Right lobe of liver (tissue), 4 donors: Measurements from ENCODE around the gene CHST8.

ENCODE experiments used
- CTCF ChIP-seq, 4 donors: fragments of 200-600 bp in 3 of 4; fragments of 450-650 bp in 1 of 4; IDR thresholded peaks; one replicate each; pipeline versions ENCODE4 v1.5.1 to v1.8.0; 2016 to 2022; ENCODE audit warnings: antibody characterized with exemption in 4 of 4, mild to moderate bottlenecking in 2 of 4
- POLR2A ChIP-seq: fragments of 450-650 bp; IDR thresholded peaks from one replicate; pipeline ENCODE4 v1.6.1; 2017; ENCODE audit warnings: antibody characterized with exemption, mild to moderate bottlenecking
- donor health status: DM: no; HTN: no; CAD: no.
- donor health status: DM: no; HTN: no; CAD: no.
- donor health status: DM: no; HTN: yes; CAD: no.

DNA sequence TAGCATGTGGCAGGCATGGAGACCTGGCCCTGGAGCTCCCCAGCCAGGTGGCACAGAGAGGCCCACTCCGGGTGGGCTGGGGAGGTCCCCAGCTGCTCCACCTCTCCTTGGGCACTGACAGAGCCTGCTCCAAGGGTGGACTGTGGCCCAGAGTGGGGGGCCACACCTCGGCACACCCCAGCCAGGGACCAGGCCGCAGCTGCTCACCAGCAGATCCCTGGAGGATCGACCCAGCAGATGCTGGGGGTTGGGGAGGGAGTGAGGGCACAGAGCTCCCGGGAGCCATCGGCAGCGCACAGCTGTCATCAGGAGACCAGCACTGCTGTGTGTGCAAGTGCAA, 102.9 kb downstream of the CHST8 start:
- TF ChIP-seq CTCF (IDR thresholded peaks at IDR 0.05) (no peak), POLR2A (no peak)
